Measurements from ENCODE around the gene TSPOAP1. TPM values are rescaled to one million over a fixed set of nuclear protein-coding genes. Genes with fewer than 3 reads are reported as not detected.

The TSPOAP1 gene
- total and polyA plus RNA-seq, 2 of the 13 experiments (the other 11 are each of a cell fraction or from before 2014, with no cell fraction given), result not detected

GRCh38 chr17:58289869-58290268 is 38.7 kb downstream of the TSPOAP1 start:
- H3K9ac ChIP-seq (ENCODE audit: insufficient read depth, low read depth, low read length), result no peak overlapping the region
- intact Hi-C loops (cut with micrococcal nuclease; ENCODE audit: unreplicated experiment) (no loop called here), in situ Hi-C loops (cut with HindIII; ENCODE audit: extremely low pct_ligation_motif_present, low pct_unique_long_range_greater_than_20kb) (no loop called here)
- peaks cover 0 to 22% of the 10 kb centered on the region in 2 experiments; a peak in 3 of 5 replicates for H3K27me3 ChIP-seq (ENCODE audit: control insufficient read depth in 1 of 2, insufficient read depth in 2 of 2, low read length in 2 of 2)
- no TSS peak for BruUV-seq (replicated peaks)
- H3K4me1 ChIP-seq (ENCODE audit: insufficient read depth, low read length), result no peaks in the 10 kb centered on the region
- POLR2A ChIA-PET, result no interaction called here
- no peak overlapping the region for H3K4me3 ChIP-seq (replicated peaks in 1 of 3; ENCODE audit: insufficient read depth in 1 of 3, low read depth in 2 of 3, low read length in 3 of 3)
- H4K20me1 ChIP-seq (ENCODE audit: insufficient read depth, low read length), result no peaks in the 10 kb centered on the region
- CTCF ChIA-PET (ENCODE audit: low intra/inter-chr PET ratio, low total read pairs), result no interaction called here
- FAIRE-seq (no peak), ATAC-seq (no peak), DNase-seq (ENCODE audit: low spot score) (peak; percentile 20)
- H3K36me3 ChIP-seq (replicated peaks in 1 of 2; ENCODE audit: control insufficient read depth in 1 of 2, insufficient read depth in 2 of 2, low read length in 2 of 2), result no peaks in the 10 kb centered on the region
- H3K79me2 ChIP-seq (ENCODE audit: insufficient read depth, low read length), result no peaks in the 10 kb centered on the region
- 15% methylated on average over 2 of the region's 2 CpGs for WGBS (ENCODE audit: low lambda C conversion rate)
- H3K9me3 ChIP-seq (ENCODE audit: low read length), result no peaks in the 10 kb centered on the region
- H3K27ac ChIP-seq (ENCODE audit: extremely low read length, insufficient read depth, low read length), result no peak overlapping the region
- no peak overlapping the region for H2AFZ ChIP-seq (ENCODE audit: low read length)
- H3K4me2 ChIP-seq (ENCODE audit: low read depth, low read length), result no peak overlapping the region
- TF ChIP-seq MAFF (IDR thresholded peaks at IDR 0.05; ENCODE audit: low read depth, low read length) (peak; percentile 87), ARNTL (CRISPR knock-in tag; IDR thresholded peaks at IDR 0.05) (no peak), XBP1 (CRISPR knock-in tag; IDR thresholded peaks at IDR 0.05) (no peak), CBX2 (IDR thresholded peaks at IDR 0.05; ENCODE audit: low read depth, low read length) (no peak), CBX2 (CRISPR knock-in tag; IDR thresholded peaks at IDR 0.05; ENCODE audit: low read depth) (no peak), ELF4 (CRISPR knock-in tag; IDR thresholded peaks at IDR 0.05; ENCODE audit: borderline replicate concordance) (no peak), ZNF138 (CRISPR knock-in tag; IDR thresholded peaks at IDR 0.05; ENCODE audit: low read depth) (no peak), SCMH1 (CRISPR knock-in tag; IDR thresholded peaks at IDR 0.05; ENCODE audit: borderline replicate concordance) (no peak), NR2F1 (CRISPR knock-in tag; IDR thresholded peaks at IDR 0.05) (no peak), ZBTB44 (CRISPR knock-in tag; IDR thresholded peaks at IDR 0.05) (no peak), GABPB1 (CRISPR knock-in tag; IDR thresholded peaks at IDR 0.05) (no peak), JUN (CRISPR knock-in tag; IDR thresholded peaks at IDR 0.05) (no peak), SYNCRIP (IDR thresholded peaks at IDR 0.05; ENCODE audit: insufficient read depth, low read depth, low read length) (no peak), PHF21A (CRISPR knock-in tag; IDR thresholded peaks at IDR 0.05) (no peak), KLF11 (CRISPR knock-in tag; IDR thresholded peaks at IDR 0.05) (no peak), NFE2 (CRISPR knock-in tag; IDR thresholded peaks at IDR 0.05) (peak; percentile 67; the same call in 1 of the 2 replicates), MTF2 (CRISPR knock-in tag; IDR thresholded peaks at IDR 0.05; ENCODE audit: borderline replicate concordance) (no peak), MAFK (conservative IDR thresholded peaks at IDR 0.05 in 1 of 2, IDR thresholded peaks at IDR 0.05 in 1 of 2; ENCODE audit: low read length in 2 of 2) (peak; percentile 82 to 90), ZBTB34 (CRISPR knock-in tag; IDR thresholded peaks at IDR 0.05) (no peak), ZMYM2 (CRISPR knock-in tag; IDR thresholded peaks at IDR 0.05) (no peak), ZNF44 (CRISPR knock-in tag; IDR thresholded peaks at IDR 0.05) (no peak)
- TF ChIP-seq, protein P1, sequence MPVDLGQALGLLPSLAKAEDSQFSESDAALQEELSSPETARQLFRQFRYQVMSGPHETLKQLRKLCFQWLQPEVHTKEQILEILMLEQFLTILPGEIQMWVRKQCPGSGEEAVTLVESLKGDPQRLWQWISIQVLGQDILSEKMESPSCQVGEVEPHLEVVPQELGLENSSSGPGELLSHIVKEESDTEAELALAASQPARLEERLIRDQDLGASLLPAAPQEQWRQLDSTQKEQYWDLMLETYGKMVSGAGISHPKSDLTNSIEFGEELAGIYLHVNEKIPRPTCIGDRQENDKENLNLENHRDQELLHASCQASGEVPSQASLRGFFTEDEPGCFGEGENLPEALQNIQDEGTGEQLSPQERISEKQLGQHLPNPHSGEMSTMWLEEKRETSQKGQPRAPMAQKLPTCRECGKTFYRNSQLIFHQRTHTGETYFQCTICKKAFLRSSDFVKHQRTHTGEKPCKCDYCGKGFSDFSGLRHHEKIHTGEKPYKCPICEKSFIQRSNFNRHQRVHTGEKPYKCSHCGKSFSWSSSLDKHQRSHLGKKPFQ (CRISPR knock-in tag; IDR thresholded peaks at IDR 0.05; ENCODE audit: insufficient replicate concordance), result no peak

All from HepG2 (cell line).